IPS DF 4.7 (cell line): ENCODE results near the gene DDIT4.
A peak's percentile ranks its signal among the peaks of the same experiment; 100 is the strongest.
"Not testable (repeated sequence)": the region's sequence is repeated elsewhere in the genome, so short reads cannot be mapped to it uniquely, and the experiment has no call there.

Source experiments
- DNase-seq: peaks from one replicate; pipeline ENCODE4 v3.0.0-alpha.2; 2013; ENCODE audit warnings: low spot score; ENCODE audit errors: extremely low read depth

Gene DDIT4

DNA sequence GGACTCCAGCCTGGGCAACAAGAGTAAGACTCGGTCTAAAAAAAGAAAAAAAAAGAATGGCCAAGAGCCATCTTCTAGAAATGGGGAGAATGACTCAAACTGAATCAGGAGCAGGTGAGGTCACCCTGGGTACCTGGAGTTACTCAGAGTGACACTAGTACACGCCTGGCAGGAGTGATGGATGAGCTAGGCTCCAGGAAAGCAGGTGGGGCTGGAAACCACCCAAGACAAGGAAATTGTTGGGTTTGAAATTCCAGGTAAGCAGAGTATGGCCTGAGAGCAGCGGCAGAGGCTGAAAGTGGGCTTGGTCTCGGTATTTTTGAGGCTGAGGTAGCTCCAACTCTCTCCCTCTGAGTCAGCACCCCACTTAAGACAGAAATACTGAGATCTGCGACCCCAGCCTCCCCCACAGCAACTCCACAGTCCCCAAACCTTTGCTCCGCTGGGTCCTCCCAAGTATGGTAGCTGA lies 18.5 kb downstream of the DDIT4 start:
- DNase-seq = no peak

DNA sequence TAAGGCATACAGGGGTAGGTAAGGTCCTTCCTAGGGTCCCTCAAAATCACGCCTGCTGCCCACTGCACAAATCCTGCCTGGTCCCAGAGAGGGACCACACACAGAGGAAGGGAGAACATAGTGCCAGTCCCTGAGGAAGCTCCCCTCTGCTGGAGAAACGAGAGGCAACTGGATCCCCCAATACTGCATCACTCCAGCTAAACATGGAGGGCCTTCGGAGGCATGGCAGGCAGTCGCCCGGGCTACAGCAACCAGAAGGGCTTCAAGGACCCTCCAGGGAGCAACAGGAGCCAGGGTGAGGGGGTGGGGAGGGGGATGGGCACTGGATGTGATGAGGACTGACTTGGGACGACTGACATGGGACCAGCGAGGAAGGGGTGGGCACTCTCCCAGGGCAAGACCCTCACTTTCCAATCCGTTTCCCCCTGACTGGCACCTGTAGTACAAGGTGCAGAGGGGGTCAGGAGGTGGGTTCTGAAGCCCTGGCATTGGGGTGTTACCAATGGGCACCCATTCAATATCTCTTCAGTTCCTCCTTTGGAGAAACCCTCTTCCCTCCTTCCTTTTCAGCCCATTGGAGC lies 21.7 kb downstream of the DDIT4 start:
- no peak for DNase-seq

- DNase-seq = not testable (repeated sequence)
These were observed 23.1 kb downstream of the DDIT4 start for GRCh38 chr10:72296829-72297280.

- no peak for DNase-seq
These were observed 23.6 kb downstream of the DDIT4 start for GRCh38 chr10:72297281-72297804.

DNA sequence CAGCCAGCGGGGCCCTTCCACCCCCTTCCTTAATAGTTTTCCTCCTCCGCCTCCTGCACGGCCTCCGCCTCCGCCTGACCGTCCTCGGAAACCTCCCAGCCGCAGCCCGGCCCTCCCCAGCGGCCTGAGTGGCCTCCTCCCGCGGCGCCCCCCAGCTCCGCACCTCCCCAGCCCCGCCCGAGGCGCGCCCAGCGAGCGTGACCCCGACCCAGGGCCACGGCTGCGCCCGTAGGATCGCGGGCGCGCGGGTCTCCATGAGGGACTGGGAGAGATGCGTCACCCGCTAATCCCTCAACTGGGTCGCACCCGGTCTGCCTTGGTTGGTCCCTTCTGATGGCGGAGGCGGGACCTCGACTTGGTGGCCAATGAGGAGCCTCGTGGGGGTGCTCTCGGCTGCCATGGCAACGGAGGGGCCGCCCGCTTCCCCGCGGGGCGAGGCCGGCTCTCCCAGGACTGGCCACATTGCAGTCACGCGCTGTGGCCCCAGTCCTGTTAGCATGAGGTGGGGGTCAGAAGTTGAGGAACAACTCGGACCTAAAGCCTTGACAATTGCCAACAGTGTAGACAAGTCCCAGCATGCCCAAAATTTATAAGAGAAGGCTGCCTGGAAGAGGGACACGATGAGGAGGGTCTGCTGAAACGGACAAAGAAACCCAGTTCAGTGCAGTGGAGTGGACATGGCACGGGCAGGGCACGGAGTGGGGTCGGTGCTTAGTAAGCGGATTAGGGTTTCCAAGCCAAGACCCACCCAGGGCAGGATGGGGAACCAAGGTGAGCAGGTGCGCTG lies 24.3 kb downstream of the DDIT4 start:
- DNase-seq = peak; percentile 87

DNA sequence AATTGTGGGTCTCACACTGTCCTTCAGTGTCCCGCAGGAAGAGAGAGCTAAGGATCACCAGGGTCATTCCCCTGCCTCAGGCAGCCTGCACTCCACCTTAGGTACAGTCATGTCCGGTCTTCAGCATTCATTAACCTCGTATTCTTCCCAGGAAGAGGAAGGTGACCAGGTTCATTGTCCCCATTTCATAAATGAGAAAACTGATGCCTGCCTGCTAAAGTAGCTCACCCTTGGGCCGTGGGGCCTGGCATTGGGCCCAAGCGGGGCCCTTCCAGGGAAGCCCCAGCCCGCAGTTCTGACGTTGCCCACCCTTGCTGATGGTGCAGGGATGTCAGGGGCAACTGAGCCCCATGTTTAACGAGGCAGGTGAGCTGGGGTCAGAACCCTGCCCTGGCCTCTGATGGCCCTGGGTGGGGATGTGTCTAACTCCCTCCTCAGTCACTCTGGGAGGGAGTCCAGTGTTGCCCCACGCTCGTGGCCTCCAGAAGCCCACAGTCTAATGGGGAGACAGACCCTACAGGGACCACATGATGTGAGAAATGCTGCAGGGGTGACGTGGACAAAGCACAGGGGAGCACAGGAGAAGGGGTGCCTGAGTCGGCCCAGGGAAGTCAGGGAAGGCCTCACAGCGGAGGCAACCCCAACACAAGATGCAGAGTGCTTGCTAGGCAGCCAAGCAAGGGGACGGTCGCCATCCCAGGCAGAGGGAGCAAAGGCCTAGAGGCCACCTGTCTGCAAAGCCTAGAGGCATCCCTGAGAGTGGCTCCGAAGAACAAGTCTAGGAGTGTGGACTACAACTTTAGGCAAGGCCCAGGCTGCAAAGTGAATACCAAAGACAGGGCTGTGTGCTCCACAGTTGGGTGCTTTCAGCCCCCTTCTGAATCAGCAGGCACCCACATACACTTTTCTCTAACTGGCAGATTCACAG lies 25.1 kb downstream of the DDIT4 start:
- DNase-seq = no peak

DNA sequence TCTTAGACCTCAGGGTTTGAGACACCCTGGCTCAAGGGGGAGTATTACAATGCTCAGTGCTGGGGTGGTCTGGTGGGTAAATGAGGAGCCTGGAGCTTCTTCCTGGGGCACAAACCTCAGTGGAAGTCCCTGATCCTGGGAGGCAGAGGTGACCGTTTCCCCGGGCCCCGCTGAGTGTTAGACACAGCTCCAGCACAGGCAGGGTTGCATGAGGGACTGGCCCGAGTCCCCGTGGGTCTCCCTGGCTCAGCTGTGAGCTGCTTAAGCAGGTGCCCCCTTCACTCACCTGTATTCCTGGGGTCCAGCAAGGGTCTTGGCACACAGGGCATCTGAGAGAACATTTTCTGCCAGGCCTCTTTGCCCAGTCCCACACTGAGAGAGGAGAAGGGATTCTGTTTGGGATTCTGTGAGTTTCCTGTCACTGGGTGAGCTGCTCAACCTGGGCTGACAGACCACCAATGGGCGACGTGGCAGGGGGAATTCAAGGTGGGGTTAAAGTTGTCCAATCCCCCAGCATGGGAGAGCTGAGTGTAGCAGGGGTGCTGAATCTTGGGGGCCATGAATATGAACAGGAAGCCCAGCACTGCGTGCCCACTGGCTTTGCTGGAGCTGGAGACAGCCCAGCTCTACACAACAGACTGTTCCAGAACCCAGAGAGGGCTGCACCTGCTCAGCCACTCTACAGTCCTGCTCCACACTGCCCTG lies 29.9 kb downstream of the DDIT4 start:
- DNase-seq = no peak

GRCh38 chr10:72306215-72306760 lies 32.6 kb downstream of the DDIT4 start:
- DNase-seq = no peak

DNA sequence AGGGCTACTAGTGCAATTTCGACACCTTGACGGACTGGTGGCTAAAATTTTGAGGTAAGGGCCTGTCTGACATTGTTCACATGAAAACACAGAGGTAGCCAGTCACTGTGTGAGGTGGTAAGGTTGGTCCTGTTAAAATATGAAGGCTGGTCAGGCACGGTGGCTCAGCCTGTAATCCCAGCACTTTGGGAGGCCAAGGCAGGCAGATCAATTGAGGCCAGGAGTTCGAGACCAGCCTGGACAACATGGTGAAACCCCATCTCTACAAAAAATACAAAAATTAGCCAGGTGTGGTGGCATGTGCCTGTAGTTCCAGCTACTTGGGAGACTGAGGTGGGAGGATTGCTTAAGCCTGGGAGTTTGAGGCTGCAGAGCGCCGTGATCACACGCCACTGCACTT lies 34.0 kb downstream of the DDIT4 start:
- not testable (repeated sequence) for DNase-seq

DNA sequence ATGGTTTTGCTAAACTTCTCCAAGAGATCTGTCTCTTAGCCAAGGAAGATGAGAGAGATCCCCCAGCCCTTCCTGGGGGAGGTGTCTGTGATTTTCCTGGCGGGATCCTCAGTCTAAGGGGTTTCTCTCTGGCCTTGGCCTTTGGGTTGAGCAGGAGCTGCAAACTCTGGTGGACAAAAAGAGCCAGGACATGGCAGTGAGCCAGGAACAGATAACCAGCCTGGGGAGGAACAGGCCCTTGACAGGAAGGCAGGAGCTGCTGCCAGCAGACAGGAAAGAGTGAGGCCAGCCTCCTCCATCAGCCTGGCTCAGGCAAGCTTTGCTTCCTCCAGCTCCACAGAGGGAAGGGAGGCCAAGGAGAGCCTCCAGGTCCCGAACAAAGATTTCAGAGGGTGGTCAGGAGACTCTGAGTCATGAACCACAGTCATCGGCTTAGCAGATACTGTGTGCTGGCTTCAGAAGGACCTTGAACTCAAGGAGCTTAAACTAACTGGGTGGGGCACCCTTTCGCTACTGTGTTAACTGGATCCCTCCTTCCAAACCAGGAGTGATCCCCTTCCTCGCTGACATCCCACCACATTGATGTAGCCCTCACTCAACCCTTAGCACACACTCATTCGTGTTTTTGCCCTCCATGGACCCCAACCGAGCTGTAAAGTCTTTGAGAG lies 34.7 kb downstream of the DDIT4 start:
- DNase-seq = no peak

GRCh38 chr10:72309290-72310240 lies 35.8 kb downstream of the DDIT4 start:
- no peak for DNase-seq

DNA sequence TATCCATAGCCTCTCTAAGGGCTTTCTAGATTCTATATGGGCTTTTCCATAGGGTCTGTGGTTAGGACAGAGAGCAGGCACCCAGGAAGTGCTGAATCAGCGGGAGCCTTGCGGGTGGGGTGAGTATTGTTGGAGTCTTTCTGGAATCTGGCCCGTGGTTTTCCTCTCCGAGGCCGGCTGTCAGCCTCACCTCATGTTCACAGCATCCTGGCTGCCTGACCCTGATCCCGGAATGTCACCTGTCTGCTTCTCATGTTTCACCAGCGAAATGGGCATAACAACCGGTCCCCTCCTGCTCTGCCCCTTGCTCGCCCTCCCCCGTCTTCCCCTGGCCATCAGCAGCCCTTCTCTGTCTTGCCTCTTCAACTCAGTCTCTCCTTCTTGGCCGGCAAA lies 36.5 kb downstream of the DDIT4 start:
- no peak for DNase-seq

DNA sequence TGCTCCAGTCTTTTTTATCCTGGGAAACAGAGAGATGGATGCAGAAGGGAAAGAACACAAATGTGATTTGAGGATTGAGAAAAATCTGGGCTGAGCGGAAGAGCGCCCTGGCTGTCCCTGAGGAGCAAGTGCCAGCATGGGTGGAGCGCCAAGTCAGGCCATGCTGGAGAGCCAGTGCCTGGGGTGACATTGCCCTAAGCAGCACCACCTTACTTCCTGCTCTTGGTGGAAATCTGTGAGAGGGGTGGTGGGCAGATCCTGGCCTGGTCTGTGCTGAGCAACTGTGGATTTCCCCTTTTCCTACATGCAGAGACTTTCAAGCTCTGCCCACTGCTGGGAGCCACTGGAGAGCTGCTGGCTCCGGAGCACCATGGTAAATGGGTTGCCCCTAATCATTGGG lies 36.9 kb downstream of the DDIT4 start:
- no peak for DNase-seq

DNA sequence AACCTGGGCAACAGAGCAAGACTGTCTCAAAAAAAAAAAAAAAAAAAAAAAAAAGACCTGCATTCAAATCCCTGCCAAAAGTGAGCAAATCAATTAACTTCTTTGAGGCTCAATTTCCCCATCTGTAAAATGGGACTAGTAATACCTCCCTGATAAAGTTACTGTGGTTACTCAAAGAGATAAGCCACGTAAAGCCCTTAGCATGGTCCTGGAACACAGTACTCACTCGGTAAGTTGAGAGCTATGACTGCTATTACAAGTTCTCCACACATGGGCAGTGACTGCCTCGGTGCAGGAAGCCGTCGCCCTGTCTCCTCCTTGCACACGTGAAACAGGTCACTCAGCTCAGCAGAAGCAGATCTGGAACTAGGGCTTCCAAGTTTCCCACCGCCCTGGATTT lies 37.9 kb downstream of the DDIT4 start:
- no peak for DNase-seq

DNA sequence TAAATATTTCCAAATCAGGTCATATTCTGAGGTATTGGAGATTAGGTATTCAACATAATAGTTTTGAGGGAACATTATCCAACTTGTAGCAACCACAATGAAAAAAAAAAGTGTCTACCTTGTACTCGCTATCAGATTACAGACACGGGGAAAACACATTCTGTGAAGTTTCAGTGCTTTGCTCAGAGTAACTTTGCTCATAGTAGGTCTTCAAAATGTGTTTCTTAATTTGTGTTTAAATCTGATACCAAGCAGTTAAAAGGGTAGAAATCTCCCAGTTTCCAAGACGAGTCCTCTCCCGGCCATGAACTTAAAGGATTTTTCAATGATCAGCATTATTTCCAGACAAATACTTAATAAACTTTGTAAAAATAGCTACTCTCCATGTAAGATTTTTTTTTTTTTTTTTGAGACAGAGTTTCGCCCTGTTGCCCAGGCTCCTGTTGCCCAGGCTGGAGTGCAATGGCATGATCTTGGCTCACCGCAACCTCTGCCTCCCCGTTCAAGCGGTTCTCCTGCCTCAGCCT lies 39.2 kb downstream of the DDIT4 start:
- DNase-seq = no peak

DNA sequence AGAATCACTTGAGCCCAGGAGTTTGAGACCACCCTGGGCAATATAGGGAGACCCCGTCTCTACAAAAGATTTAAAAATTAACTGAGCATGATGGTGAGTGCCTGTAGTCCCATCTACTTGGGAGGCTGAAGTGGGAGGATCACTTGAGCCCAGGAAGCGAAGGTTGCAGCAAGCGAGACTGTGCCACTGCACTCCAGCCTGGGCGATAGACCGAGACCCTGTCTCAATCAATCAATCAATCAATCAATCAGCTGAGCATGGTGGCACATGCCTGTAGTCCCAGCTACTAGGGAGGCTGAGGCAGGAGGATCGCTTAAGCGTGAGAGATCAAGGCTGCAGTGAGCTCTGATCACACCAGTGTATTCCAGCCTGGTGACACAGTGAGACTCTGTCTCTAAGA lies 40.5 kb downstream of the DDIT4 start:
- no peak for DNase-seq

DNA sequence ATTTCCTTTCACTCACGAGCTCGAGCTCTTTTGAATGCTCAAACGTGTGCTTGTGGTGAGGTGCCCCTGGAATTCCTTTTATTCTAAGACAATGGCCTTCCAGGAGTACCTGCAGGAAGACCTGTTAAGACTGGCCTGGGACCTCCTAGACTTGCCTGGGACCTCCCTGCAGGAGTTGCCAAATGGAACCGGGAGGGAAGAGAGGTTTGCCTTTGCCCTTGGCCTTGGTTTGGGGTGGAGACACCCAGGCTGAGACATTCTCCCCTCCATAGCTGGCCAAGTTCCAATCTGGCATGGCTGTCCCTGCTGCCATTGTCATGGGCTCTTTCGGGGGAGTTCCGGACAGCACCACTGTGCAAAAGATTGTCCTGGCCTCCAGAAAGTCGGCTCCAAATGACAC lies 41.3 kb downstream of the DDIT4 start:
- DNase-seq = no peak

- no peak for DNase-seq
These were observed 42.1 kb downstream of the DDIT4 start for GRCh38 chr10:72315611-72316385.
